HG02678 (cell line): ENCODE measurements around the gene GLI3.

Source experiments
- ATAC-seq: cut with Tn5 transposase; IDR thresholded peaks from one replicate; pipeline ENCODE4 v1.9.1; 2021; ENCODE audit warnings: mild to moderate bottlenecking, moderate library complexity; ENCODE audit not compliant: unreplicated experiment

Gene GLI3

DNA sequence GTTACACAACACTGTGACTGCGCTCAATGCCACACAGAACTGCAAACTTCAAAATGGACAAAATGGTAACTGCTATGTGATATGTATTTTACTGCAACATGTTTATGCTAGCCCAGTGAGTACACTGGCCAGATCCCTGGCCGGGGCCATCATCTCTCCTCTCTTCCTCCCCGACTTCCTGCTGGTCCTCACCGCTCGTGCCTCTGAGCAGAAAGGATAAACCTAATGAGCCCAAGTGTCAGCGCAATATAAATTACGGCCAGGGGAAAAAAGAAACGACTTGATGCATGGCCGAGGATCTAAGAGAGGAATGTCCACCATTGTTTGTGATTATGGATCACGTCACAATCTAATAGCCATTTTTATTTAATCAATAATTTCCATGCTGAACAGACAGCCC, 225.2 kb downstream of the GLI3 start:
- no peak for ATAC-seq

DNA sequence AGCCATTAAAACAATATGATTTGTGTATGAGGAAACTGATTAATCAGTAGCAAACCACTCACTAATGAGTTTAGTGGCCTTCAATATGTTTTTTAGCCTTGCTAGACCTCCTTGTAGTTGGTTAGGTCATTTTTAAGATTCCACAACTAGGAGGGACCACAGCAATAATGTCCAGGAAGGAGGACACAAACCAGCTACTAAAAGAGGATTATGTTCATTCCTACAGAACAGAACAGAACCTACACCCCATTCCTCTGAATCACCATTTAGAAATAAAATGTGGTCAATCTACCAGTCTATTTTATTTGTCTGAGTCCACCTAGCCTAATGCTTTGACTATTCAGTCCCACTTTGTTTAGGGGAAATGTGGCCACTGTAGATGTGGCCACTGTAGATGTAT, 226.3 kb downstream of the GLI3 start:
- no peak for ATAC-seq

DNA sequence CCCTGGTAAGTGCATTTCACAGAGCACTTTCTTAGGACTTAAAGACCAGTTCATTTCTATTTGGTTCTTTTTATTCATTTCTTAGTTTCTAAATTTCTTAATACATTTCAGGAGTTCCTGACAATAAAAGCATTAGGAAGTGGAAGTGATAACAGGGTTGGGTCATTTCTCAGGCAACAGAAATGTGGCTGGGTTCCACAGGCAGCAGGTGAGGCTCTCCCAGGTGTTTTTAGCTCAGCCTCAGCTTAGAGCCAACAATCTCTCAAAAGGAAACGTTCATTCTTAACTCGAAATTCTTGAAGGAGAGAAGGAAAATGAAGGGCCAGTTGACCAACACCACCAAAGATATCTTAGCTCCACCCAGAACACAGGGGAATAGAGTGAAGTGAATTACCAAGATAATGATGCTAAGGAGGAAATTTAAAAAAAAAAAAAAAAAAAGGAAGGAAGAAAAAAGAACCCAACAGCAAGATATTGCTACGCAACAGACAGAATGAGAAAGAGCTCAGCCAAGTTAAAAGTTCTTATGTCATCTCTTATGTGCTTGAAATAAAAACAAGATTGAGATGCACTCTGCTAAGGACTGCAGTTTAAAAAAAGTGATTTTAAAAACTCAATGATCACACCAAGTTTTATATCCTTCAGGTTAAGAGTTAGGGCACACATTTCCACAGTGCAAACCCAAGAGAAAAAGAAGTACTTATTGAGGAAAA, 230.1 kb downstream of the GLI3 start:
- no peak for ATAC-seq

DNA sequence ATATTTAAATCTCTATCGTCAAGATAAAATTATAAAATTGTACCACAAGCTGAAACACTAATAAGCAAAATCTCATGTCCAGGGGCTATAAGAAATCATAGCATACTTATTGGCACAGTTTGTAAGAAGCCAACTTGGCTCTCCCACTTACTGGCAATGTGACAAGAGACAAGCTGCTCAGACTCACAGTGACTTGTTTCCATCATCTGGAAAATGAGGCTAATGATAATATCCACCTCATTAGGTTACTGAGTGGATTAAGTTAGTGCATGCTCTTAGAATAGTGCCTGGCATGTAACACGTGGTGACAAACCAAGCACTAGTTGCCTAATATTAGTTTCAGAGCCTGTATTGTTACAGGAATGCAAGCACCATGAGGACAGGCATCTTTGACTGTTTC, 234.4 kb downstream of the GLI3 start:
- no peak for ATAC-seq

DNA sequence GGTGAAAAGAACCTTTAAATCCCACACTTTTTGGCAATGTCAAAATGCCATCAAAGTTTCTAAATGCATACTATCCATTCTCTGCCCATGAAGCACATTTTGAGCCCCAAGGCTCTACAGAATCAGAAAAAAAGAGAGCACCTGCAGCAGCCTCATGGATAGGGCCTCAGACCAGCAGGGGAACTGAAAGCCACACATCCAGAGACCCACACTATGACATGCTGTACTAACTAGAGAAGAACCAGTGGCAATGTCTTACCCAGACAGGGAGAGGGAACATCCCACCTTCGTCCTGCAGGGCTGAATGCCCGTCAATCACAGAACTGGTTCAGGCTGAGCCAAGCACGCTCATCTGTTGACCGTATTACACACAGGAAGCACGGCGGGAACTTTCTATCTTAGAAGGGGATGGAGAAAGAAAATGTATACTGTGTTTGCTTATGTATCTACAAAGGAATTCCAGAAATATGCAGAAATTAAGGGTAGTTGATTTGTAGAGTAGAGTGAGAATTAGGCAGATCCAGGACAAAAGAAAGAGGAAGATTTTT, 237.2 kb downstream of the GLI3 start:
- ATAC-seq = no peak

DNA sequence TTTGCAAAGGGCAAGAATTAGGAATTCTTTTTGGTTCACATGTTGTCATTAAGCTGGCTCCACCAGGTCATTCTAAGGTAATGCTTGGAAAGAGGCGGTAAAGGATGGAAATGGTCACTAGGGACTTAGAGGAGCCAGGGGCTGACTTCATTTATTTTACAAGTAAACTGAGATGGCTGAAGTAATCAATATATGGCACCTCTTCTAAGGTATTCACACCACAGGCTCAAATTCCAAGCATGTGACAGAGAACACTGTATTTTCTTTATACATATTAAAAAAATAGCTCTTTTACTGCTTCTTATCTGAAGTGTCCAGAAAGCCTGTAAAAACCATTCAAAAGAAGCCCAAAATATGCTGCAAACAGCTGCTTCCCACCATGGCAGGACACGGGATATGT, 239.0 kb downstream of the GLI3 start:
- no peak for ATAC-seq

DNA sequence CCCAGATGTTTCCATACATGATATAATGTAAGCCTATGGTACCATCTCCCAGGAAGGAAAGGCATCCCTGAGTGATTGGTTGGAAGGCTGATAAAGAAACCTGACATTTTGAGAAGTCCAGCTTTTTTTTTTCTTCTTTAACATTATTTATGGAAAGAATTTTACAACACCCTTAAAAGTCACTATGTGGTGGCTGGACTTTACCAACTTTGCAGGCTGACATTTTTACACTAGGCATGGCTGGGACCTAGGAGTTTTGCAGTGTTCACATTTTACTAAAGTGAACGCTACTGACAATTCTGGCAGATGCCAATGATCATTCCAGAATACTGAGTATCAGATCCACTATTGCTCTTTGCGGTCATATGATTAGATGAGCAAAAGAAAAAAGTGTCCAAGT, 239.9 kb downstream of the GLI3 start:
- no peak for ATAC-seq

DNA sequence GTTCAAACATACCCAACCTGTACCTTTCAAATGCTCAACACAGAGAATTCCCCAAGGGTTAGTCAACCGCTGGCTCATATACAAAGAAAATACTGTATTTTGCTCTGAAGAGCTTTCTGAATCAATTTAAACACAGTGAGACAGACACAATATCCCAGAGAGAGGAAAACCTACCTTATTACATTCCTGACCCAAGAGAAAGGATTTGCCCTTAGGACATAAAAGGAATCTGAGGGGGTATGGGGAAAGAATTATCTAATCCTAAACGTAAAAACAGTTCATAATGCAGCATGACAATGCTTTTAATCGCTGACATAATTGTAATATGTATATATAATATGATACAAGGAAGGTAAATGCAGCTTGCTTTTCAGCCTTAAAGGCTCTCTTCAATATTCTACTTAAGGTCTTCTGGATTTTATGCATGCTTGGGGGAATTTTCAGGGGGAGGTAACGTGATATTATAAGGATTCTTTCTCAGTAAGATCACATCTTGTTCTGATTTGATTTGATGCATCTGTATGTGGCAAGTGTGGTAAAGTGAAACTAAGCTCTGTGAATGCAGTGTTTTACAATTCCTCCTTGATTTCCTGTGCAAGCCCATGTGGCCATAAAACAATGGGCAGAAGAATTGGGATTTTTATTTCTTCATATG, 240.5 kb downstream of the GLI3 start:
- no peak for ATAC-seq

DNA sequence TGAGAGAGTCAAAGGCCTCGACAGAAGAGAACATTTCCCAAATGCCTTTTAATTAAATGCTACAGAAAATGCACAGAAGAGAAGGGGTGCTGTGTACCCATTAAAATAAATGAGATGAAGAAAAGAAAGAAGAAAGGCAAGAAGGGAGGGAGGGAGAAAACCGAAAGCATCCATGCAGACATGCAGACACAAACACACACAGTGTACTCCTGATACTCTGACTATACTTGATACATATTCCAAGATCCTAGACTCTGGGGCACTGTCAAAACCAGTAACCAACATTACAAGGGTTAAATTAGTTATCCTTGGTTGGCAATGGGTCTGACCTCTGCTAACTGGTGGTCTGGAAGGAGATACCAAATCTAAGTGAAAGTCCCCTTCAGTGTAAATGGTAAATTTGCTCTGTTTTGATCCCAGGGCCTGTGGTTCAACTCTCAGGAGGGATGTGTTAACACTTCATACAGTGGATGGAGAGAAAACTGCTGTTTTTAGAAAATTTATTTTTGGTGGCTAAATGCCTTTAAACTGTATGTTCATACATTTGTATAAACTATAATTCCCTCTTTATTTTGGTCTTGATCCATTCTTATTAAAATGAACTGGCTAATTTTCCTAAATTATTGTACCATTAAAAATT, 241.3 kb downstream of the GLI3 start:
- ATAC-seq = no peak

DNA sequence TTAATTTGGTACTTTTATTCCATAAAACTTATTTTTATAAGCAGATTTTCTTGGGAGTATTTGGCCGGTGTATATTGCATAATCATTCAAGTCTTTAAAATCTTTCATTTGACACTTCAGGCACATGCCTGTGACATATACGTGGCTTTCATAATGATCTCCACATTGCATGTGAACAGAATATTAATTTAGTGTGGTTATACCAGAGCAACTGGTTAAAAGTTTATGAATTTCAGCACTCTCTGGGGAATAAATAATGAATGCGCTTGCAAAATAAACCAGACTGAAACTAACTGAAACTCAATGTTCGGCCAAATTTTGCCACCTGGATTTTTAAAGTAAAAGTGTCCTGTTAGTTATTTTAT, 242.3 kb downstream of the GLI3 start:
- no peak for ATAC-seq

DNA sequence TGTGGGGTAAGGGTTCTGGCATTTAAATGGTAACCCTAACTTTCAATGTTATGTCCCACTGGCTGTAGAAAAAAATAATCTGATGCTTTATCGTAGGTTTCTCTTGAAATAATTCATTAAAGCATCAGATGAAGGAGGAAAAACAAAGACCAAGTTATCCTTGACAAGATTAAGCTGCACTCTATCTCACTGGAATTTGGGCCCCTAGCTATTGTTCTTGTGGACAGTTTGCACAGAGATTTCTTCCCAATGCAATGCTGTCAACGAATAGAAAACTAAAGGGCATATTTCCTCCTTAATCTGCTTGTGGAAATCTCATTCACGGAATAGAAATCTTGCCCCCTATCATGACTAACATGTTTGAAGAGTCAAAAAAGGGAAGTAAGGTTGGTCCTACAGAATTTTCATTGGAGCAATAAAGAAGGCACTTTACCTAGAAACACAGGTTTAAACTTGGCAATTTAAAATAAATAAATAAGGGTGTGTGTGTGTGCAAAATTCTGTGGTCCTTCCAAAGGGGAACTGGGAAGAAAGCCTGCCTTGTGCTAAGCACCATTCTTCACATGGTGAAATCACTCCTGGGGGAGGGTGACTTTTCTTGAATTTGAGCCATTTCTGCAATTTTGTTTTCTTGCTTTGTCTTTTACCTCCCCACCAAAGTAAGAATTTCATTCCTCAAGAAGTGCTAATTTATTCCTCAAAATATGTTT, 242.8 kb downstream of the GLI3 start:
- no peak for ATAC-seq

DNA sequence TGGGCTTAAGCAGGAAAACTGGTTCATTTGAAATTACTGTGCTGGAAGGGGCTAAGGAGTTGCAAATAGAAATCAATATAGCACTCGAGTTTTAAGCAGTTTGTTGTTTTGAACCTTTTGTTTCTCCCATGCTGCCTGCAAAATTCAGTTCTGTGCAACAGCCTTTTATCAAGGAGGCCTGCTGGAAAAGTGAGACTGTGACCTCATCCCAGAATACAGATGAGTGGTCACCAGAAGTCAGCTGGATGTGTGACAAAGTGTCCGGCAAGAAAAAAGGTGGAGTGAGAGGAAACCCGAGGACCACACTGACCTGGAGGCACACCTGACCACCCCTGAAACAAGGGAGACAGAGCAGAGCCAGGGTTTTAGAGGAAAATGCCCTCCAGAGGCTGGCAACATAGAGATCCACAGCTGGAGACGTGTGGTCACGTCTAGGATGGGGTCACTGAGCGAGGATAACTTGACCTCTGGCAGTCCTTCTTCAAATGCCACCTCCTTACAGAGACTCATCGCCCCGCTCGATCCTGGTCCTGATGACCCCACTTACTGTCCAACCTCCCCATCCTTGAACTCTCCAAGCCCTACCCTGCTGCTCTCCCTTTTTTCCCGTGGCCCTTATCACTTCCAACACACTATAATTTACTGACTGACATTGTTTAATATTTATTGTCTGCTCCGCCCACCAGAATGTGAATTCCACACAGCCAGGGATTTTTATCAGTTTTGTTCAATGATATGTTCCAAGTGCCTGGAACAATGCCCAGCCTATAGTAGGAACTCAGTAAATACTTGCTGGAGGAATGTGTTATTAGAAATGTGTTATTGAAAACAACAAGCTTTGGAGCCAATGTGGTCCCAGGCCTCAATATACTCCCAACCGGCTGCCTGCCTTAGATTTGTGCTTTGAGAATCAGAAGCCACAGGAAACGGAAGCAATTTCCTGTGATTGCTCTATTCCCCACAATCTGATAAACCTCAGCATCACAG, 243.8 kb downstream of the GLI3 start:
- ATAC-seq = no peak

DNA sequence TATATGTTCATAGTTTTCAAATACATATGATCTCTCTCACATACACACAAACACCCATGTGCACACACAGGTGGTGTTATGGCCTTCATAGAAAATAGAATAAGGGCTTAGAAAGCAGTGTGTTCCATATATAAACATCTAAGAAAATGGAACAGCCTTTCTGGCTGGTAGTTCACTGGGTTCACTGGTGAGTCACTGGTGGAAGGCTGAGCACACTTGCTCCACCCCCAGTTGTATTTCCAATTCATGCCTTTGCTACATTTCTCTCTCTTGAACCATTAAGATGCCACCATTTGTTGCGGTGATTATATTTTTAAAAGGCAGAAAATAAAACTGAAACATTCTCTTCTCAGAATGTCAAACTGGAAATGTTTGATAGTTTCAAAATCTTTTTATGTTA, 252.1 kb downstream of the GLI3 start:
- ATAC-seq = no peak

DNA sequence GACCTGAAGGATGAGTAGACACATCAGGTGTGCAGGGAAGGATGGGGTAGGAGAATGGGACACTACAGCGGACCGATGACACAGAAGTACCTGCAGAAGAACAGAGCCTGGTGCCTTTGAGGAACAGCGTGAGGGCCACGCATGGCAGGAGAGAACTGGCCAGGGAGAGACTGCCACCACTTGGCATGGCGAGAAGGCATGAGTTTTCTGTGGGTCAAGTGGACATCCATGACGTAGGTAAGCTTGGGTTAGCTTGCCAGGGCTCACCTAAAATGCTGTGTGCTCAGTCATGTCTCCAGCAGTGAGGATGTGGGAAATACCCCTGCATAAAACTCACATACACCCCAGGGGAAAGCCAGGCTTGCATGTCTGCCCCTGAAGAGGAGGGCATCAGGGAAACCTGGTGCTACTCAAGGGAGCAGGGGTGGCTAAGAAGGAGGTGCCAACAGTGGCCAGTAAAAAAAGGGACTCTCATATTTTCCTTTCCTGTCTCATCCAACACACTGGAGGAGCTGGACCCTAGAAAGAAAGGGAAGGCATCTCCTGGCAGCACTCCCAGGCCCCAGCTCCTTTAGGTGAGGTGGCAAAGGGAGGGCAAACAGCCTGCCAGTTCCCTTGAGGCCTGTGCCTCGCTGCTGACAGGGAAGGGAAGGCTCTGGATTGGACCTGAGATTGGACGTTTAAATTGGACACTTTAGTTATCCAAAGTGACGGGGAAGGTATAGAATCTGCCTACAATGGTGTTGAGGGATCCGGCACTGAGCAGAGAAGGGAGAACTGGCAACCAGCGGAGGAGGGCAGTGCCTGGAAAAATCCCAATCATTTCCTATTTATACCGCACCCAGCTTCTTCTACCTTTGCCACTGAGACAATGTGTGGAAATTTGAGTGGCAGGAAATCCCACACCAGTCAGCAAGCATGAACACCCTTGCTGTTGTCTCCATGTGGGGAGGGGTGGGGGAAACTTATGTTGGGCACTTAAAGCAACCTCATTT, 255.7 kb downstream of the GLI3 start:
- ATAC-seq = no peak

DNA sequence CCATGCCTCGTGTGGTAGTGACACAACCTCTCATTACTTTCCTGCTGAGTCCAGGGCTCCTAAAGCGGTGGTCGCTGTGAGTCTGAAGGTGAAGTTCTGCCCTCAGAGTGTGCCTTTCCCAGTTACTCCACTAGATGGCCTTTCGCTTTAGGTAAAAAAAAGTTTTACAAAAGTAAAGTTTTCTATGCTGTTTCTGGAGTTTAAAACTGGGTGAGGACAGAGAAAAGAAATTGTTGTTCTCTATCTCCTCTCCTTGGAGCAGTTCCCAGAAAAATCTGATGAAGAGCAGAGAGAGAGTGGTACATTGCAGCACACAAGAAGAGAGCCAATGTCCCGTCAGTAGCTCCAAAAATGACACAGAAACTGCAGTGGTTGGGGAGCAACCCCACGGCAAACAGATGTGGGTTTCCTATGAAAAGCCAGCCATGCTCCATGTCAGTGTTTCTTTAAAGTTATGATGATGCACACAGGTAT, 257.1 kb downstream of the GLI3 start:
- ATAC-seq = no peak

DNA sequence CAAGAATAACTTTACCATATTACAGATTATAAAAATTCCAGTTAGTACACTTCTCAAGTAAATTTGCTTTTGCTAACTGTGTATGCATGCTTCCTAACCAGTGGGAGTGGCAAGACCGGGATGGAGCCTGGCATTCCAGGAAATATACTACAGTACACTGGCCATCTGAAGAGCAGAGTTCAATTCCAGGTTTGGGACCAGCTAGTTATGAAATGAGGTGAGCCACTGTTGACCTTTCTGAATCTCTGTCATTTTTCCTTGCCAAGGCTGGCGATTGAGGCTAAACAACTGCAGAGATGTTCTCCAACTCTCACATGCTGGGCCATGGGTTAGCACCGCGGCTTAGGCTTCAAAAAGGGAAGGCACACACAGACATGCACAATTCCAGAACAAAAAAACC, 258.2 kb downstream of the GLI3 start:
- ATAC-seq = no peak

DNA sequence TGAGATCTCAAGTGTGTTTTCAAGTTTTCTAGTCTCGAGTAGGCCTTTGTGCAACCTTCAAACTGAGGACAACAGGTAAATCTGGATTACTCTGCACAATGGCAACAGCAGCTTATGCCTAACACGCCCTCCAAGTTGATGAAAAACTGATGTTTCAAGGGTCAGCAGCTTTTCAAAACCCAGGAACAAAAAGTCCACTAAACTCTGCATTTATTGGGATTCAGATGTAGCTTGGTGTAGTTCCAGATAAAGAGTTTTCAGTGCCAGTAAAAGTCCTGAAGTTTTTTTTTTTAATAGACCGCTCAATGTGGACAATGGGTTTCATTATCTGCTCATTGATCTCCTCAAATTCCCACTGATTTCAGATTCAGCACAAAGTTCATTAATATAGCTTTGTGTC, 259.3 kb downstream of the GLI3 start:
- ATAC-seq = no peak

DNA sequence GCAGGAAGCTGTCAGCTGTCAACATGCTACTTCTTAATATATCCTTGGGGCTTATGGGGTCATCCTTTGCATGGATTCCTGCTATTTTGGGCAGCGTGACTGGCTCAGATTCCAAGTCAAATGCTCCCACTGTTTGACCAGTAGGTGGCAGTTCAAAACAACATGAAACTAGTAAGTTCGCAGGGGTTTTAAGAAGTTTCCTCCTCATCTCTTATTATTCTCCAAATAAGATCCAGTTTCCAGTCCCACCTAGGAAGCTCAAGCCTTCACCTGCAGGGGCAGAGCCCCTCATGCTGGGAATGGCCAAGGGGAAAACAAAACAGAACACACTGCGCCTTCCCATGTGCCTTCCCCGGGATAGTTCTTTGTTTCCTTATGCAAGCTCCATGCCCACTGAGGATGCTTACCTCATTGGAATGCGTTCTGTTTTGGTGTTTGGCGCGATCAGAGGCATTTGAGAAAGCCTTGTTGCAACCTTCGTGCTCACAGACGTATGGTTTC, 259.8 kb downstream of the GLI3 start:
- ATAC-seq = no peak

DNA sequence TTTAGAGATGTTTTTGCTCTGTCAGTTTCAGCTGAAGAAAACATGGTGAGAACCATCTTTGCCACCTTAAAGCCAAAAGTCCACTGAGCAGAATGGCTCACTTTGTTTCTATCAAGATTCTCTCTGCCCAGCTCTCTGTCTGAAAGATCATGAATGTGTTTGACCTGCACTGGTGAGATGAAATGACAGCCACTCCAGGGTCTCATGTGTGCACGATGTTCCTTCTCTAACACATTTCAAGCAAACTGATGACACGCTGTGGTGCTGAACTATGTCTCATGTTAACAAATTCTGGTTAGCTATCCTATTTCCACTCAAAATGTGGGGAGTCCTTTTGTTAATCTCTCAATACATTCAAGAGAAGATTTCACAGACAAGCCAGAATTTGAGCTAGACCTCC, 260.6 kb downstream of the GLI3 start:
- ATAC-seq = no peak
